Muscle of arm (tissue), 12 donors: Measurements from ENCODE around the gene ADGRL3. TPM values are rescaled to one million over a fixed set of nuclear protein-coding genes. Genes with fewer than 3 reads are reported as not detected.
"Not testable (repeated sequence)": the region's sequence is repeated elsewhere in the genome, so short reads cannot be mapped to it uniquely, and the experiment has no call there.

Source experiments
- DNase-seq: peaks from one replicate; pipeline ENCODE4 v3.0.0-alpha.2; 2013
- polyA plus RNA-seq, 12 donors: library from polyadenylated mRNA; unstranded; fragments of 120-200 nt; gene quantifications; one replicate each; pipeline ENCODE4 v1.2.1, GENCODE V29; 2013; ENCODE audit not compliant: insufficient read length in 12 of 12

Gene ADGRL3
- polyA plus RNA-seq, 12 donors: 20.7 to 34.2 (median 24.4) TPM; not detected in 1

GRCh38 chr4:61342061-61342460 lies 141.9 kb downstream of the ADGRL3 start:
- no peak for DNase-seq

GRCh38 chr4:61350932-61351331 lies 150.8 kb downstream of the ADGRL3 start:
- DNase-seq: no peak

GRCh38 chr4:61356696-61357095 lies 156.6 kb downstream of the ADGRL3 start:
- no peak for DNase-seq

GRCh38 chr4:61359301-61359700 lies 159.2 kb downstream of the ADGRL3 start:
- DNase-seq: no peak

GRCh38 chr4:61372817-61373216 lies 172.7 kb downstream of the ADGRL3 start:
- not testable (repeated sequence) for DNase-seq

- no peak for DNase-seq
Measured at GRCh38 chr4:61373901-61374440, 173.8 kb downstream of the ADGRL3 start.

GRCh38 chr4:61374447-61374891 lies 174.3 kb downstream of the ADGRL3 start:
- peak; percentile 35 for DNase-seq

GRCh38 chr4:61375301-61375700 lies 175.2 kb downstream of the ADGRL3 start:
- no peak for DNase-seq

GRCh38 chr4:61376301-61376700 lies 176.2 kb downstream of the ADGRL3 start:
- no peak for DNase-seq

- DNase-seq: no peak
Measured at GRCh38 chr4:61379406-61379805, 179.3 kb downstream of the ADGRL3 start.

- no peak for DNase-seq
Measured at GRCh38 chr4:61380865-61381264, 180.7 kb downstream of the ADGRL3 start.

- no peak for DNase-seq
Measured at GRCh38 chr4:61385256-61385655, 185.1 kb downstream of the ADGRL3 start.

- not testable (repeated sequence) for DNase-seq
Measured at GRCh38 chr4:61387372-61387771, 187.2 kb downstream of the ADGRL3 start.

- DNase-seq: no peak
Measured at GRCh38 chr4:61389640-61390039, 189.5 kb downstream of the ADGRL3 start.

GRCh38 chr4:61395754-61396153 lies 195.6 kb downstream of the ADGRL3 start:
- DNase-seq: no peak

- DNase-seq: no peak
Measured at GRCh38 chr4:61397174-61397573, 197.0 kb downstream of the ADGRL3 start.

GRCh38 chr4:61400439-61401038 lies 200.4 kb downstream of the ADGRL3 start:
- no peak for DNase-seq

- DNase-seq: no peak
Measured at GRCh38 chr4:61401771-61402170, 201.6 kb downstream of the ADGRL3 start.

GRCh38 chr4:61405307-61405706 lies 205.2 kb downstream of the ADGRL3 start:
- DNase-seq: no peak

GRCh38 chr4:61406677-61407076 lies 206.6 kb downstream of the ADGRL3 start:
- no peak for DNase-seq

GRCh38 chr4:61407642-61408618 lies 207.8 kb downstream of the ADGRL3 start:
- DNase-seq: peak; percentile 66

GRCh38 chr4:61408861-61409260 lies 208.7 kb downstream of the ADGRL3 start:
- DNase-seq: no peak

GRCh38 chr4:61411241-61411640 lies 211.1 kb downstream of the ADGRL3 start:
- no peak for DNase-seq
